B cell (primary cell): ENCODE measurements around the gene SLC25A21. TPM values are rescaled to one million over a fixed set of nuclear protein-coding genes. Genes with fewer than 3 reads are reported as not detected.

ENCODE experiments used
- ATAC-seq: fragments of 200-7000 bp; cut with Tn5 transposase; one replicate; pipeline ENCODE4 v1.10.0; 2021; ENCODE audit warnings: low read depth, mild to moderate bottlenecking, moderate number of reproducible peaks, moderate library complexity
- CTCF ChIA-PET: fragments of 350-600 bp; sonication (Branson Sonifier 250); formaldehyde crosslinking; loops from one replicate; lab custom pipeline; 2021; ENCODE audit warnings: antibody characterized with exemption, inconsistent platforms; lab: Charles Lee
- POLR2A ChIA-PET: fragments of 350-600 bp; sonication (Branson Sonifier 250); formaldehyde crosslinking; loops from one replicate; lab custom pipeline; 2021; ENCODE audit warnings: antibody characterized with exemption; lab: Charles Lee
- DNase-seq: peaks from one replicate; pipeline ENCODE4 v3.0.0; 2013
- H2AFZ ChIP-seq: 2 replicates; pipeline ENCODE4 v1.6.1; 2012; ENCODE audit warnings: mild to moderate bottlenecking, low read depth, low read length; ENCODE audit not compliant: insufficient read depth, poor library complexity, severe bottlenecking
- H3K27ac ChIP-seq, 2 donors: 1 replicate in 1 of 2; 2 replicates in 1 of 2; pipeline ENCODE4 v1.5.1; 2012 to 2013; ENCODE audit warnings: low read length in 2 of 2, mild to moderate bottlenecking in 2 of 2, moderate library complexity in 1 of 2
- H3K27me3 ChIP-seq, 4 experiments: fragments of 200-600 bp in 1 of 4; sonication (generic) in 1 of 4; replicated peaks in 1 of 4; 1 replicate in 2 of 4; 2 replicates in 2 of 4; pipeline versions ENCODE4 v1.6.1 to v1.7.0; 2013 to 2016; ENCODE audit warnings: low read length in 3 of 4, mild to moderate bottlenecking in 2 of 4, mixed read lengths in 1 of 4, moderate library complexity in 1 of 4; ENCODE audit not compliant: insufficient read depth in 4 of 4, control insufficient read depth in 3 of 4; ENCODE audit errors: control extremely low read depth in 1 of 4
- H3K36me3 ChIP-seq, 2 experiments: replicated peaks in 1 of 2; 1 replicate in 1 of 2; 2 replicates in 1 of 2; pipeline versions ENCODE4 v1.6.1 to v1.7.1; 2013; ENCODE audit warnings: low read length in 1 of 2; ENCODE audit not compliant: insufficient read depth in 2 of 2, control insufficient read depth in 1 of 2; ENCODE audit errors: control extremely low read depth in 1 of 2, extremely low read depth in 1 of 2
- H3K4me1 ChIP-seq, 2 donors: fragments of 200-600 bp in 1 of 2; sonication (generic) in 1 of 2; 1 replicate in 1 of 2; 2 replicates in 1 of 2; pipeline versions ENCODE4 v1.5.1 to v1.6.1; 2013 to 2017; ENCODE audit warnings: low read length in 2 of 2; ENCODE audit not compliant: control insufficient read depth in 2 of 2, insufficient read depth in 2 of 2
- H3K4me2 ChIP-seq: replicated peaks from 2 replicates; pipeline ENCODE3; 2012; ENCODE audit warnings: mild to moderate bottlenecking, low read depth, low read length; ENCODE audit not compliant: poor library complexity, severe bottlenecking
- H3K4me3 ChIP-seq, 5 experiments: fragments of 200-600 bp in 1 of 5; sonication (generic) in 1 of 5; 1 replicate in 3 of 5; 2 replicates in 2 of 5; pipeline versions ENCODE4 v1.5.1 to v1.7.0; 2011 to 2016; ENCODE audit warnings: low read length in 4 of 5, mild to moderate bottlenecking in 4 of 5, low read depth in 2 of 5, control low read depth in 1 of 5, moderate library complexity in 1 of 5; ENCODE audit not compliant: insufficient read depth in 1 of 5; ENCODE audit errors: control extremely low read depth in 1 of 5, extremely low read depth in 1 of 5
- H3K79me2 ChIP-seq: fragments of 200-600 bp; sonication (generic); one replicate; pipeline ENCODE4 v1.6.0; 2016; ENCODE audit warnings: low read length; ENCODE audit not compliant: control insufficient read depth, insufficient read depth
- H3K9ac ChIP-seq: fragments of 200-600 bp; sonication (generic); 2 replicates; pipeline ENCODE4 v1.6.1; 2017; ENCODE audit warnings: mild to moderate bottlenecking, low read length, moderate library complexity
- H3K9me3 ChIP-seq, 3 donors: one replicate each; pipeline versions ENCODE4 v1.6.1 to v1.7.1; 2013; ENCODE audit warnings: low read length in 2 of 3; ENCODE audit not compliant: control insufficient read depth in 2 of 3, insufficient read depth in 1 of 3; ENCODE audit errors: control extremely low read depth in 1 of 3
- H4K20me1 ChIP-seq: 2 replicates; pipeline ENCODE4 v1.6.0; 2012; ENCODE audit warnings: mild to moderate bottlenecking, low read length; ENCODE audit not compliant: insufficient read depth, control insufficient read depth, poor library complexity, severe bottlenecking
- H3K27ac Mint-ChIP-seq: one replicate; pipeline ENCODE4 v1.8.0; 2021; ENCODE audit warnings: mixed read lengths
- H3K27me3 Mint-ChIP-seq: one replicate; pipeline ENCODE4 v1.8.0; 2021; ENCODE audit warnings: mixed read lengths
- H3K4me1 Mint-ChIP-seq: one replicate; pipeline ENCODE4 v1.8.0; 2021; ENCODE audit warnings: mixed read lengths
- H3K4me3 Mint-ChIP-seq: one replicate; pipeline ENCODE4 v1.8.0; 2021; ENCODE audit warnings: mixed read lengths
- H3K9me3 Mint-ChIP-seq: one replicate; pipeline ENCODE4 v1.8.0; 2022; ENCODE audit warnings: mixed read lengths; ENCODE audit not compliant: insufficient read depth
- CTCF ChIP-seq: fragments of 200-600 bp; IDR thresholded peaks from one replicate; pipeline ENCODE4 v1.8.0; 2022; ENCODE audit warnings: antibody characterized with exemption, mild to moderate bottlenecking
- EZH2 ChIP-seq: IDR thresholded peaks from 2 replicates; pipeline ENCODE4 v1.6.1; 2012; ENCODE audit warnings: borderline replicate concordance, low read depth, mild to moderate bottlenecking, moderate library complexity, low read length; ENCODE audit not compliant: insufficient read depth, poor library complexity, severe bottlenecking
- WGBS: methylation state at CpG from one replicate; pipeline ENCODE4 v1.1.5; 2013; ENCODE audit warnings: missing lambda C conversion rate; ENCODE audit not compliant: insufficient coverage; 5-methylcytosine and 5-hydroxymethylcytosine counted together
- intact Hi-C: fragments of 100-400 bp; cut with micrococcal nuclease; formaldehyde crosslinking; loops from one replicate; pipeline ENCODE4 v1.10.0; 2022
- polyA plus RNA-seq: library from polyadenylated mRNA; depleted of rRNA; stranded (reverse); fragments of >200 nt; gene quantifications from 2 replicates; pipeline ENCODE4 v1.2.3, GENCODE V29; 2012
- total RNA-seq, 2 donors: library from RNA; stranded (reverse); fragments of 120-200 nt in 1 of 2; gene quantifications; 1 replicate in 1 of 2; 2 replicates in 1 of 2; pipeline versions ENCODE4 v1.2.3 to v1.2.4, GENCODE V29; 2013 to 2022

The SLC25A21 gene
- total and polyA plus RNA-seq, 2 donors (not counting 1 experiment from before 2014, with no cell fraction given) = not detected

- intact Hi-C loops = no loop called here
- ChIA-PET CTCF (no interaction called here), POLR2A (no interaction called here)
- Histone ChIP-seq H3K4me2 (no peak overlapping the region), H3K27me3 (no peaks in the 10 kb centered on the region), H3K79me2 (no peaks in the 10 kb centered on the region), H3K9ac (no peak overlapping the region), H3K4me3 (no peak overlapping the region), H2AFZ (no peak overlapping the region), H3K4me1 (no peaks in the 10 kb centered on the region), H4K20me1 (no peaks in the 10 kb centered on the region), H3K9me3 (no peaks in the 10 kb centered on the region), H3K36me3 (no peaks in the 10 kb centered on the region), H3K27ac (no peak overlapping the region)
- TF ChIP-seq CTCF = no peak
- no peak for TF ChIP-seq EZH2
- Mint-ChIP-seq H3K27ac (no peak overlapping the region), H3K4me1 (no peaks in the 10 kb centered on the region), H3K9me3 (peaks cover 3% of the 10 kb centered on the region), H3K27me3 (no peaks in the 10 kb centered on the region), H3K4me3 (no peak overlapping the region)
- WGBS = no CpG with 5 or more reads among the region's 5 CpGs
- no peak for DNase-seq
- no peak for ATAC-seq
Observed at GRCh38 chr14:37051680-37052079, 120.7 kb downstream of the SLC25A21 start.

DNA sequence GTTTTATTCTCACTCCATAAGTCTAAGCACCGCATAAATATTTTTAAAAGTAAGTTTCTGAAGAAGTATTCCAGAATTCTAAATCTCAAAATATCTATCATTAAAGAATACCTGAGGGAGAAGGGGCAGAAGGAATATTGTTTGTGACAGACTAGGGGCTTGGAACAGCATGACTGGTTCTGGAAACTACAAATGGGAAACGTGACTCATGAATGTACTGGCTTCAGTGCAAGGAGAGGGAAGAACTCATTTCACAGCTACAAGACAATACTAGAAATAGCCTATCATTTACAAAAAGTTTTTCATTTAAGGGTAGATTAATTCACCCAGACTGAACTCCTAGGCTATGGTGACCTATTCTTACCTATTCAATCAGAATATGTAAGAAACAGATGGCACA lies 121.3 kb downstream of the SLC25A21 start:
- no peaks in the 10 kb centered on the region for H3K9me3 ChIP-seq
- no peak overlapping the region for H3K27ac ChIP-seq
- intact Hi-C loops = no loop called here
- no peaks in the 10 kb centered on the region for H3K27me3 ChIP-seq
- Mint-ChIP-seq H3K27ac (no peak overlapping the region), H3K4me1 (no peaks in the 10 kb centered on the region), H3K27me3 (no peaks in the 10 kb centered on the region), H3K9me3 (peaks cover 3% of the 10 kb centered on the region), H3K4me3 (no peak overlapping the region)
- no CpG with 5 or more reads among the region's 2 CpGs for WGBS
- ATAC-seq (no peak), DNase-seq (no peak)
- H3K79me2 ChIP-seq = no peaks in the 10 kb centered on the region
- no peak overlapping the region for H3K4me2 ChIP-seq
- CTCF ChIA-PET = no interaction called here
- H3K9ac ChIP-seq = no peak overlapping the region
- H3K4me3 ChIP-seq = no peak overlapping the region
- POLR2A ChIA-PET = no interaction called here
- no peaks in the 10 kb centered on the region for H3K36me3 ChIP-seq
- TF ChIP-seq EZH2 = no peak
- TF ChIP-seq CTCF = no peak
- H4K20me1 ChIP-seq = no peaks in the 10 kb centered on the region
- no peak overlapping the region for H2AFZ ChIP-seq
- H3K4me1 ChIP-seq = no peaks in the 10 kb centered on the region
